GM06990 (cell line): Measurements from ENCODE around the gene CCDC102A.

Experiments used
- DNase-seq: peaks from one replicate; pipeline ENCODE4 v3.0.0-alpha.2; 2011; ENCODE audit not compliant: insufficient read length; ENCODE audit errors: extremely low read depth
- H3K27me3 ChIP-seq: replicated peaks from 2 replicates; pipeline ENCODE4 v1.6.0; 2011; ENCODE audit warnings: low read length; ENCODE audit not compliant: control insufficient read depth, insufficient read depth
- H3K36me3 ChIP-seq: 2 replicates; pipeline ENCODE4 v1.5.1; 2011; ENCODE audit warnings: low read length; ENCODE audit not compliant: control insufficient read depth, insufficient read depth
- H3K4me3 ChIP-seq: replicated peaks from 2 replicates; pipeline ENCODE4 v1.5.1; 2011; ENCODE audit warnings: low read depth, mild to moderate bottlenecking, control low read depth, low read length
- TF ChIP-seq, protein P1 (sequence below): IDR thresholded peaks from 2 replicates; pipeline ENCODE4 v1.5.1; 2011; ENCODE audit warnings: low read length, control low read depth, mild to moderate bottlenecking, inconsistent platforms; ENCODE audit not compliant: insufficient read depth, poor library complexity, severe bottlenecking

Gene CCDC102A

DNA sequence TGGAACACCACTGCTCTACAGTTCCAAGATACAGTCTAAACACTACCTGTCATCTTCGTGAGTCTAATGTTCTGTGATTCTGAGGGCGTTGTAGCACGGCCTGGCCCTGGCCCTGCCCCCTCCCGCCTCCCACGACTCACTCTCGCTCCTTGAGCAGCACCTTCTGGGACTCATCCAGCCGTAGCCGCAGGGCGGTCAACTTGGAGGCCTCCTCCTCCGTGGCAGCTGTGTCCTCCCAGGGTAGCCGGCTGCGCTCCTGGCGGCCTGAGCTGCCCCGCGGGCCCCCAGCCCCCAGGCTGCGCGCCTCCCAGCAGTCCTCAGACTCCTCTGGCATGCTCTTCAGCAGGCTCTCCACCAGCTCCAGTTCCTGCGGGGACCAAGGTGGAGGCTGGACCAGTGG lies 10.6 kb downstream of the CCDC102A start:
- TF ChIP-seq, protein P1, sequence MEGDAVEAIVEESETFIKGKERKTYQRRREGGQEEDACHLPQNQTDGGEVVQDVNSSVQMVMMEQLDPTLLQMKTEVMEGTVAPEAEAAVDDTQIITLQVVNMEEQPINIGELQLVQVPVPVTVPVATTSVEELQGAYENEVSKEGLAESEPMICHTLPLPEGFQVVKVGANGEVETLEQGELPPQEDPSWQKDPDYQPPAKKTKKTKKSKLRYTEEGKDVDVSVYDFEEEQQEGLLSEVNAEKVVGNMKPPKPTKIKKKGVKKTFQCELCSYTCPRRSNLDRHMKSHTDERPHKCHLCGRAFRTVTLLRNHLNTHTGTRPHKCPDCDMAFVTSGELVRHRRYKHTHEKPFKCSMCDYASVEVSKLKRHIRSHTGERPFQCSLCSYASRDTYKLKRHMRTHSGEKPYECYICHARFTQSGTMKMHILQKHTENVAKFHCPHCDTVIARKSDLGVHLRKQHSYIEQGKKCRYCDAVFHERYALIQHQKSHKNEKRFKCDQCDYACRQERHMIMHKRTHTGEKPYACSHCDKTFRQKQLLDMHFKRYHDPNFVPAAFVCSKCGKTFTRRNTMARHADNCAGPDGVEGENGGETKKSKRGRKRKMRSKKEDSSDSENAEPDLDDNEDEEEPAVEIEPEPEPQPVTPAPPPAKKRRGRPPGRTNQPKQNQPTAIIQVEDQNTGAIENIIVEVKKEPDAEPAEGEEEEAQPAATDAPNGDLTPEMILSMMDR: no peak
- no peaks in the 10 kb centered on the region for H3K27me3 ChIP-seq
- H3K4me3 ChIP-seq: no peak overlapping the region
- DNase-seq: no peak
- H3K36me3 ChIP-seq: peaks cover 1% of the 10 kb centered on the region

DNA sequence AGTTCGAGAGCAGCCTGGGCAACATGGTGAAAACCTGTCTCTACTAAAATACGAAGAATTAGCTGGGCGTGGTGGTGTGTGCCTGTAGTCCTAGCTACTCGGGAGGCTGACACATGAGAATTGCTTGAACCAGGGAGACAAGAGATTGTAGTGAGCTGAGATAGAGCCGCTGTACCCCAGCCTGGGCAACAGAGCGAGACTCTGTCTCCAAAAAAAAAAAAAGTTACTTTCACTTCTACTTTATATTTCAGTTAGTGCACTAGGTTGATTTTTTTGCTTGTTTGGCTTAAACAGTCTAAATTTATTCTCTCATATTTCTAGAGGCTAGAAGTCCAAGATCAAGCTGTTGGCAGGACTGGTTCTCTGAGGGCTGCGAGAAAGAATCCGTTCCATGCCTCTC lies 13.4 kb downstream of the CCDC102A start:
- Histone ChIP-seq H3K27me3 (no peaks in the 10 kb centered on the region), H3K4me3 (no peak overlapping the region), H3K36me3 (peaks cover 3% of the 10 kb centered on the region)
- DNase-seq: no peak
- TF ChIP-seq, protein P1: no peak

DNA sequence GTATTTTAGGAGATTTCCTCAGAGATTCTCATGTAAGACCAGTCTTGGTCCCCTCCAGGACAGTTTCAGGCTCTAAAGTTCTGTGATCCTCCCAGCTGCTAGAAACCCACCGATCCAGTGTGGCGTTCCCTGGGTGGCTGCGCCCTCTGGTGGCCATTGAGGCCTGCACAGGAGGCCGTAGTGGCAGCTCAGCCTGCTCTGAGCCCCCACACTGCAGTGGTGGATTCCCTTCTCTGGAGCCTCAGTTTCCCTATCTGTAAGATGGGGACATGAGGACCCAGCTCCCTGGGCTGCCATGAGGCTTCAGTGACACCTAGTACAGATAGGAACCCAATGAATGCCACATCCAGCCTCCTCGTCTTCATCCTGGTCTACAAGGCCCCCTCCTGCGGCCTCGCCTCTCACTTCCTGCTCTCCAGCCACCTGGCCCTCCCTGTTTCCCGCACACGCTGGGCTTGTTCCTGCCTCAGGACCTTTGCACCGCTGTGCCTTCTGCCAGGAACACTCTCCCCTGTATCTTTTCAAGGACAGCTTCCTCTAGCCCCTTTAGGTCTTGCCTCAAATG lies 16.5 kb downstream of the CCDC102A start:
- peaks cover 16% of the 10 kb centered on the region for H3K36me3 ChIP-seq
- H3K4me3 ChIP-seq: no peak overlapping the region
- H3K27me3 ChIP-seq: no peaks in the 10 kb centered on the region
- TF ChIP-seq, protein P1: peak; percentile 99
- DNase-seq: peak; percentile 59

DNA sequence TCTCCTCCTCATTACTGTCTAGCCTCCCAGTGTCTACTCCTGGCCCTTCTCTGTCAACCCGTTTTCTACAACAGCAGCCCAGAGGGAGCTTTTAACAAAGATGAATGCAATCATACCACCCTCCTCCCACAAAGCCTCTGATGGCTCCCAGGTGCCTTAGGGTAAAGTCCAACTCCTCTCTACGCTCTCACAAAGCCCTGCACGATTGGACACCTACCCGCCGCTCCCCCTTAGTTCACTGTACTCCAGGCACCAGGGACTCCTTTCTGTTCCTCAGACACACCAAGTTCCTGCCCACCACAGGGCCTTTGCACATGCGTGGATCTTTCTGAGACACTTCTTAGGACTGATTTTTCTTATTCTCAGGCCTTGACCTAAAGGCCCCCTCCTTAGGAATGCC lies 17.4 kb downstream of the CCDC102A start:
- peaks cover 18% of the 10 kb centered on the region for H3K36me3 ChIP-seq
- H3K27me3 ChIP-seq: no peaks in the 10 kb centered on the region
- TF ChIP-seq, protein P1: no peak

DNA sequence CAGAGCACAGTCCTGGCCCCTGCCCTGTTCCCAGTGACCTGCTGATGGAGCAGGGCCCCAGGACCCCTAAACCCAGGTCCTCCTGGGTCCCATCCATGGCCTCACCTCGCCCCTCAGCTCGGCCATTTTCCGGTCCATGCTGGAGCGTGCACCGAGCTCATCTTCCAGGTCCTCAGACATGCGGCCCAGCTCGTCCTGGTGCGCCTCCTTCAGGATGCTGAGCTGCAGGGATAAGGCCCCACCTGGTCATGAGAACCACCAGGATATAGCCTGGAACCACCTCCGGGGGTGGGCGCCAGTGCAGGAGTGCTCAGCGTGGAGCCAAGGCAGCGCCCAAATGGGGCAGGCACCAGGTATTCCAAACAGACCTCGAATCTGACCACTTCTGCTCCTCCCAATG lies 17.9 kb downstream of the CCDC102A start:
- DNase-seq: no peak
- Histone ChIP-seq H3K27me3 (no peaks in the 10 kb centered on the region), H3K36me3 (peaks cover 18% of the 10 kb centered on the region), H3K4me3 (no peak overlapping the region)
- TF ChIP-seq, protein P1: no peak

More for the DNA sequence above, 17.4 kb downstream of the CCDC102A start:
- DNase-seq: no peak
- H3K4me3 ChIP-seq: no peak overlapping the region
